HEK293T (cell line): ENCODE data around the gene PTPRM.

Experiments used
- ARNT ChIP-seq: fragments of 450-650 bp; IDR thresholded peaks from 2 replicates; pipeline ENCODE4 v1.6.1; 2017; ENCODE audit warnings: mild to moderate bottlenecking
- CTBP1 ChIP-seq: fragments of 450-650 bp; IDR thresholded peaks from 2 replicates; pipeline ENCODE4 v1.6.1; 2016; ENCODE audit warnings: borderline replicate concordance
- ELF4 ChIP-seq: fragments of 450-650 bp; IDR thresholded peaks from 2 replicates; pipeline ENCODE4 v1.6.1; 2017; ENCODE audit warnings: antibody characterized with exemption
- FOXK2 ChIP-seq: fragments of 450-650 bp; IDR thresholded peaks from 2 replicates; pipeline ENCODE4 v1.6.1; 2016; ENCODE audit warnings: mild to moderate bottlenecking
- FOXM1 ChIP-seq: fragments of 450-650 bp; IDR thresholded peaks from 2 replicates; pipeline ENCODE4 v1.6.1; 2017; ENCODE audit warnings: mild to moderate bottlenecking, borderline replicate concordance
- LEF1 ChIP-seq: fragments of 450-650 bp; IDR thresholded peaks from 2 replicates; pipeline ENCODE4 v1.6.1; 2017; ENCODE audit warnings: mild to moderate bottlenecking, borderline replicate concordance
- SP1 ChIP-seq: fragments of 450-650 bp; IDR thresholded peaks from 2 replicates; pipeline ENCODE4 v1.6.1; 2017
- SUZ12 ChIP-seq: fragments of 450-650 bp; IDR thresholded peaks from 2 replicates; pipeline ENCODE4 v1.6.1; 2016; ENCODE audit warnings: mild to moderate bottlenecking
- TARDBP ChIP-seq: fragments of 450-650 bp; IDR thresholded peaks from 2 replicates; pipeline ENCODE4 v1.6.1; 2016
- ZNF384 ChIP-seq: fragments of 450-650 bp; IDR thresholded peaks from 2 replicates; pipeline ENCODE4 v1.6.1; 2016
- TF ChIP-seq, protein P1 (sequence below): fragments of 450-650 bp; IDR thresholded peaks from 2 replicates; pipeline ENCODE4 v1.6.1; 2016

DNA sequence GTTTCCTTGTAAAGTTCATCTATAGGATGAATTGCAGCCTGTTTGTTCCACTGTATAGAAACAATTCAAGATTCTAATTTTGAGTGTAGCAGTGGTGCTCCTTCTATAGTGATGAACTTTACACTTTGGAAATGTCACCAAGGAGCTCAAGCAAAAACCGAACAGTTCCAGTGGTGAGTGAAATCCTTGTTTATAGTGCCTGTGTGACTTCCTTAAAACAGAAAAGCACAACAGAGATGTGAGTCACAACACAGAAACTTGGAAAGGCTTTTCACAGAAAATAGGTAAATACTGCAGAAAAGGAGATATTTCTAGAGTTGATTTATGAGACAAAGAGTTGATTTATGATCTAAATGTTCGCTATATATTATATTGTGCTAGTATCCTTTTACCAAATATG lies 482.0 kb downstream of the PTPRM start:
- no peak for TF ChIP-seq ZNF384
- TF ChIP-seq FOXM1: no peak
- TF ChIP-seq CTBP1: no peak
- no peak for TF ChIP-seq LEF1
- no peak for TF ChIP-seq FOXK2
- TF ChIP-seq, protein P1, sequence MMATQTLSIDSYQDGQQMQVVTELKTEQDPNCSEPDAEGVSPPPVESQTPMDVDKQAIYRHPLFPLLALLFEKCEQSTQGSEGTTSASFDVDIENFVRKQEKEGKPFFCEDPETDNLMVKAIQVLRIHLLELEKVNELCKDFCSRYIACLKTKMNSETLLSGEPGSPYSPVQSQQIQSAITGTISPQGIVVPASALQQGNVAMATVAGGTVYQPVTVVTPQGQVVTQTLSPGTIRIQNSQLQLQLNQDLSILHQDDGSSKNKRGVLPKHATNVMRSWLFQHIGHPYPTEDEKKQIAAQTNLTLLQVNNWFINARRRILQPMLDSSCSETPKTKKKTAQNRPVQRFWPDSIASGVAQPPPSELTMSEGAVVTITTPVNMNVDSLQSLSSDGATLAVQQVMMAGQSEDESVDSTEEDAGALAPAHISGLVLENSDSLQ: no peak
- TF ChIP-seq SP1: no peak
- no peak for TF ChIP-seq TARDBP
- TF ChIP-seq SUZ12: no peak
- no peak for TF ChIP-seq ARNT
- TF ChIP-seq ELF4: no peak
